WTC11 (cell line): ENCODE data around the gene CRYZL1. TPM values are rescaled to one million over a fixed set of nuclear protein-coding genes. Genes with fewer than 3 reads are reported as not detected.

Experiments used
- ATAC-seq: fragments of 200-7000 bp; cut with Tn5 transposase; 2 replicates; pipeline ENCODE4 v1.10.0; 2021; ENCODE audit warnings: mild to moderate bottlenecking, moderate library complexity
- CTCF ChIA-PET: fragments of 300-600 bp; sonication (Branson Sonifier 250); formaldehyde crosslinking; loops from one replicate; lab custom pipeline; 2021; ENCODE audit warnings: antibody characterized with exemption; lab: Charles Lee
- POLR2A ChIA-PET: fragments of 350-600 bp; sonication (Branson Sonifier 250); formaldehyde crosslinking; loops from one replicate; lab custom pipeline; 2021; ENCODE audit warnings: antibody characterized with exemption; lab: Charles Lee
- DNase-seq: peaks from one replicate; pipeline ENCODE4 v3.0.0; 2021; ENCODE audit warnings: low spot score
- H3K27ac Mint-ChIP-seq: 2 replicates; pipeline ENCODE4 v1.8.0; 2021; ENCODE audit warnings: mixed read lengths
- H3K27me3 Mint-ChIP-seq: 2 replicates; pipeline ENCODE4 v1.8.0; 2021; ENCODE audit warnings: low read depth, mild to moderate bottlenecking, moderate library complexity, mixed read lengths
- H3K36me3 Mint-ChIP-seq: 2 replicates; pipeline ENCODE4 v1.8.0; 2021; ENCODE audit warnings: mixed read lengths
- H3K4me1 Mint-ChIP-seq: 2 replicates; pipeline ENCODE4 v1.8.0; 2022; ENCODE audit warnings: mixed read lengths
- H3K4me3 Mint-ChIP-seq: 2 replicates; pipeline ENCODE4 v1.8.0; 2021; ENCODE audit warnings: mild to moderate bottlenecking, moderate library complexity, mixed read lengths
- H3K9me3 Mint-ChIP-seq: 2 replicates; pipeline ENCODE4 v1.8.0; 2021; ENCODE audit warnings: mixed read lengths
- ATF1 ChIP-seq: sonication (generic); formaldehyde crosslinking; IDR thresholded peaks from 2 replicates; pipeline ENCODE4 v1.8.1; 2023; ENCODE audit warnings: mild to moderate bottlenecking, moderate library complexity, missing genetic modification reagents
- CREM ChIP-seq: sonication (generic); formaldehyde crosslinking; IDR thresholded peaks from 2 replicates; pipeline ENCODE4 v1.8.1; 2022; ENCODE audit warnings: mild to moderate bottlenecking, missing genetic modification reagents, moderate library complexity
- JAZF1 ChIP-seq: fragments of 250-450 bp; sonication (Bioruptor Pico); IDR thresholded peaks from 2 replicates; pipeline ENCODE4 v1.9.0; 2021; ENCODE audit warnings: moderate library complexity, mild to moderate bottlenecking, inconsistent platforms
- JUN ChIP-seq: sonication (generic); formaldehyde crosslinking; IDR thresholded peaks from 2 replicates; pipeline ENCODE4 v1.8.0; 2023; ENCODE audit warnings: mild to moderate bottlenecking, missing genetic modification reagents
- MXD4 ChIP-seq: fragments of 250-450 bp; sonication (Bioruptor Pico); IDR thresholded peaks from 2 replicates; pipeline ENCODE4 v1.8.0; 2021; ENCODE audit warnings: mild to moderate bottlenecking, moderate library complexity, borderline replicate concordance
- NFE2L1 ChIP-seq: sonication (generic); formaldehyde crosslinking; IDR thresholded peaks from 2 replicates; pipeline ENCODE4 v1.8.1; 2023; ENCODE audit warnings: missing genetic modification reagents
- NFYB ChIP-seq: sonication (generic); formaldehyde crosslinking; conservative IDR thresholded peaks from 2 replicates; pipeline ENCODE4 v1.8.0; 2022; ENCODE audit warnings: low read depth, missing genetic modification reagents
- NR3C1 ChIP-seq: sonication (generic); formaldehyde crosslinking; conservative IDR thresholded peaks from 2 replicates; pipeline ENCODE4 v1.8.1; 2023; ENCODE audit warnings: low read depth, mild to moderate bottlenecking, missing genetic modification reagents
- OVOL2 ChIP-seq: fragments of 250-450 bp; sonication (Bioruptor Pico); IDR thresholded peaks from 2 replicates; pipeline ENCODE4 v1.9.0; 2021; ENCODE audit warnings: mild to moderate bottlenecking, borderline replicate concordance
- PRRX2 ChIP-seq: fragments of 250-450 bp; sonication (Bioruptor Pico); IDR thresholded peaks from 2 replicates; pipeline ENCODE4 v1.8.0; 2021; ENCODE audit warnings: mild to moderate bottlenecking
- TCF7 ChIP-seq: sonication (generic); formaldehyde crosslinking; IDR thresholded peaks from 2 replicates; pipeline ENCODE4 v1.8.0; 2022; ENCODE audit warnings: mild to moderate bottlenecking, low read depth, missing genetic modification reagents, moderate library complexity
- ZNF138 ChIP-seq: sonication (generic); formaldehyde crosslinking; conservative IDR thresholded peaks from 2 replicates; pipeline ENCODE4 v1.8.1; 2022; ENCODE audit warnings: mild to moderate bottlenecking, moderate library complexity, missing genetic modification reagents
- ZNF396 ChIP-seq: fragments of 250-450 bp; sonication (Bioruptor Pico); IDR thresholded peaks from 2 replicates; pipeline ENCODE4 v1.8.0; 2021; ENCODE audit warnings: mild to moderate bottlenecking, moderate library complexity, borderline replicate concordance
- total RNA-seq: library from RNA; stranded (reverse); gene quantifications from 3 replicates; pipeline ENCODE4 v1.2.3, GENCODE V29; 2021
- TF ChIP-seq, protein P1 (sequence below): sonication (generic); formaldehyde crosslinking; IDR thresholded peaks from 2 replicates; pipeline ENCODE4 v1.8.0; 2023; ENCODE audit warnings: missing genetic modification reagents, mild to moderate bottlenecking, borderline replicate concordance
- TF ChIP-seq, protein P2 (sequence below): sonication (generic); formaldehyde crosslinking; IDR thresholded peaks from 2 replicates; pipeline ENCODE4 v1.8.0; 2023; ENCODE audit warnings: missing genetic modification reagents
- TF ChIP-seq, protein P3 (sequence below): sonication (generic); formaldehyde crosslinking; IDR thresholded peaks from 2 replicates; pipeline ENCODE4 v1.8.0; 2022; ENCODE audit warnings: mild to moderate bottlenecking, missing genetic modification reagents
- TF ChIP-seq, protein P4 (sequence below): sonication (generic); formaldehyde crosslinking; IDR thresholded peaks from 2 replicates; pipeline ENCODE4 v1.8.1; 2022; ENCODE audit warnings: low read depth, missing genetic modification reagents, borderline replicate concordance
- TF ChIP-seq, protein P5 (sequence below): sonication (generic); formaldehyde crosslinking; IDR thresholded peaks from 2 replicates; pipeline ENCODE4 v1.8.1; 2023; ENCODE audit warnings: mild to moderate bottlenecking, missing genetic modification reagents, moderate library complexity
- TF ChIP-seq, protein P6 (sequence below): fragments of 200-600 bp; IDR thresholded peaks from 2 replicates; pipeline ENCODE4 v1.8.0; 2022; ENCODE audit warnings: antibody characterized with exemption
- TF ChIP-seq, protein P7 (sequence below): sonication (generic); formaldehyde crosslinking; IDR thresholded peaks from 2 replicates; pipeline ENCODE4 v1.8.0; 2022; ENCODE audit warnings: missing genetic modification reagents

The CRYZL1 gene
- total RNA-seq, 1 experiment from 2014 or later, result 21.9 TPM

DNA sequence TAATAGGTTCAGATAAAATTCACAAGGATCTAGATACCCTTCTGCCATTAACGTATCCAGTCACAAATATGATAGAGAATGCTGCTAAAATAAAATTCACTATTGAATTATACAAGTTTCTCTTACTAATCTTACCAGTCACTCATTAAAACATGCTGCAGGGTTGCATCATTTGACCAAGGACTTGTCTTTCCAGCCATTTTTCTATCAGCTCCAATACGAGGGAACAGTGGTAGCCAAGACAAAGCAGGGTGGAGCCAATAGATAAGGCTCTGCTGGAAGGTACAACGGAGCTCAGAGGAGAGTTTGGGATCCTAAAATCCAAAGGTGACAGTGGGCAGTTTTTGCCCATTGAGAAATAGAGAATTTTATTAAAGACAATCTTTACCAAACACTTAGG, 57.1 kb downstream of the CRYZL1 start (continued):
- TF ChIP-seq, protein P1, sequence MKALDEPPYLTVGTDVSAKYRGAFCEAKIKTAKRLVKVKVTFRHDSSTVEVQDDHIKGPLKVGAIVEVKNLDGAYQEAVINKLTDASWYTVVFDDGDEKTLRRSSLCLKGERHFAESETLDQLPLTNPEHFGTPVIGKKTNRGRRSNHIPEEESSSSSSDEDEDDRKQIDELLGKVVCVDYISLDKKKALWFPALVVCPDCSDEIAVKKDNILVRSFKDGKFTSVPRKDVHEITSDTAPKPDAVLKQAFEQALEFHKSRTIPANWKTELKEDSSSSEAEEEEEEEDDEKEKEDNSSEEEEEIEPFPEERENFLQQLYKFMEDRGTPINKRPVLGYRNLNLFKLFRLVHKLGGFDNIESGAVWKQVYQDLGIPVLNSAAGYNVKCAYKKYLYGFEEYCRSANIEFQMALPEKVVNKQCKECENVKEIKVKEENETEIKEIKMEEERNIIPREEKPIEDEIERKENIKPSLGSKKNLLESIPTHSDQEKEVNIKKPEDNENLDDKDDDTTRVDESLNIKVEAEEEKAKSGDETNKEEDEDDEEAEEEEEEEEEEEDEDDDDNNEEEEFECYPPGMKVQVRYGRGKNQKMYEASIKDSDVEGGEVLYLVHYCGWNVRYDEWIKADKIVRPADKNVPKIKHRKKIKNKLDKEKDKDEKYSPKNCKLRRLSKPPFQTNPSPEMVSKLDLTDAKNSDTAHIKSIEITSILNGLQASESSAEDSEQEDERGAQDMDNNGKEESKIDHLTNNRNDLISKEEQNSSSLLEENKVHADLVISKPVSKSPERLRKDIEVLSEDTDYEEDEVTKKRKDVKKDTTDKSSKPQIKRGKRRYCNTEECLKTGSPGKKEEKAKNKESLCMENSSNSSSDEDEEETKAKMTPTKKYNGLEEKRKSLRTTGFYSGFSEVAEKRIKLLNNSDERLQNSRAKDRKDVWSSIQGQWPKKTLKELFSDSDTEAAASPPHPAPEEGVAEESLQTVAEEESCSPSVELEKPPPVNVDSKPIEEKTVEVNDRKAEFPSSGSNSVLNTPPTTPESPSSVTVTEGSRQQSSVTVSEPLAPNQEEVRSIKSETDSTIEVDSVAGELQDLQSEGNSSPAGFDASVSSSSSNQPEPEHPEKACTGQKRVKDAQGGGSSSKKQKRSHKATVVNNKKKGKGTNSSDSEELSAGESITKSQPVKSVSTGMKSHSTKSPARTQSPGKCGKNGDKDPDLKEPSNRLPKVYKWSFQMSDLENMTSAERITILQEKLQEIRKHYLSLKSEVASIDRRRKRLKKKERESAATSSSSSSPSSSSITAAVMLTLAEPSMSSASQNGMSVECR (CRISPR knock-in tag), result no peak
- no peak for TF ChIP-seq ATF1 (CRISPR knock-in tag)
- TF ChIP-seq TCF7, result no peak
- TF ChIP-seq JUN (CRISPR knock-in tag), result no peak
- TF ChIP-seq, protein P2, sequence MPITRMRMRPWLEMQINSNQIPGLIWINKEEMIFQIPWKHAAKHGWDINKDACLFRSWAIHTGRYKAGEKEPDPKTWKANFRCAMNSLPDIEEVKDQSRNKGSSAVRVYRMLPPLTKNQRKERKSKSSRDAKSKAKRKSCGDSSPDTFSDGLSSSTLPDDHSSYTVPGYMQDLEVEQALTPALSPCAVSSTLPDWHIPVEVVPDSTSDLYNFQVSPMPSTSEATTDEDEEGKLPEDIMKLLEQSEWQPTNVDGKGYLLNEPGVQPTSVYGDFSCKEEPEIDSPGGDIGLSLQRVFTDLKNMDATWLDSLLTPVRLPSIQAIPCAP (CRISPR knock-in tag), result no peak
- no peak for TF ChIP-seq NR3C1 (CRISPR knock-in tag)
- TF ChIP-seq ZNF396 (CRISPR knock-in tag), result no peak
- TF ChIP-seq CREM (CRISPR knock-in tag), result no peak
- TF ChIP-seq JAZF1 (CRISPR knock-in tag), result no peak
- TF ChIP-seq OVOL2 (CRISPR knock-in tag), result no peak
- no peak for TF ChIP-seq MXD4 (CRISPR knock-in tag)
- TF ChIP-seq NFE2L1 (CRISPR knock-in tag), result no peak
- no peak for TF ChIP-seq NFYB (CRISPR knock-in tag)
- TF ChIP-seq, protein P3, sequence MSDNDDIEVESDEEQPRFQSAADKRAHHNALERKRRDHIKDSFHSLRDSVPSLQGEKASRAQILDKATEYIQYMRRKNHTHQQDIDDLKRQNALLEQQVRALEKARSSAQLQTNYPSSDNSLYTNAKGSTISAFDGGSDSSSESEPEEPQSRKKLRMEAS (CRISPR knock-in tag), result no peak

DNA sequence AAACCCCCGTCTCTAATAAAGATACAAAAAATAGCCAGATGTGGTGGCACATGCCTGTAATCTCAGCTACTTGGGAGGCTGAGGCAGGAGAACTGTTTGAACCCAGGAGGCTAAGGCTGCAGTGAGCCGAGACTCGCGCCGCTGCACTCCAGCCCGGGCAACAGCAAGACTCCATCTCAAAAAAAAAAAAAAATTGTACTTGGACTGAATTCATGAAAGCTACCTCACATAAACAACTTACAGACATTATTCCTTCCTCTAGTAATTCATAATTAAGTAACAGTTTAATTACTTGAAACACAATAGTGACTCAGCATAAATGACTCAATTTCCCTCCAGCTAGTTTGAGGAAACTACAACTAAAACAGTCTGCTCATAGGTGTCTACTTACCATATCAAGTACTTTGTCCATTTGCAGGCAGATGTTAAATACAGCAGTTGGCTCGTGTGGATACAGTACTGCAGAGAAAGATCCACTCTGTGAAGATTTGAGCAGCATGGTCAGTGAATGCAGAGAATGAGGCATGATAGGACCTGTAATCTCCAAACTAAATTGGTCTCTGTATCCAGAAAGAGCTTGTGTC, 62.5 kb downstream of the CRYZL1 start:
- Mint-ChIP-seq H3K9me3 (no peaks in the 10 kb centered on the region), H3K4me1 (no peaks in the 10 kb centered on the region), H3K4me3 (no peak overlapping the region), H3K27me3 (no peaks in the 10 kb centered on the region), H3K27ac (peak overlapping the region; percentile 88), H3K36me3 (peaks cover 31% of the 10 kb centered on the region)
- DNase-seq (no peak), ATAC-seq (no peak)
- ChIA-PET POLR2A (no interaction called here), CTCF (interaction anchor here (0.7 to 4.5 kb wide), 2 partner anchors 27 to 237 kb away, joined by 3 to 23 read pairs; no protein-coding TSS in a partner anchor)
- TF ChIP-seq, protein P4, sequence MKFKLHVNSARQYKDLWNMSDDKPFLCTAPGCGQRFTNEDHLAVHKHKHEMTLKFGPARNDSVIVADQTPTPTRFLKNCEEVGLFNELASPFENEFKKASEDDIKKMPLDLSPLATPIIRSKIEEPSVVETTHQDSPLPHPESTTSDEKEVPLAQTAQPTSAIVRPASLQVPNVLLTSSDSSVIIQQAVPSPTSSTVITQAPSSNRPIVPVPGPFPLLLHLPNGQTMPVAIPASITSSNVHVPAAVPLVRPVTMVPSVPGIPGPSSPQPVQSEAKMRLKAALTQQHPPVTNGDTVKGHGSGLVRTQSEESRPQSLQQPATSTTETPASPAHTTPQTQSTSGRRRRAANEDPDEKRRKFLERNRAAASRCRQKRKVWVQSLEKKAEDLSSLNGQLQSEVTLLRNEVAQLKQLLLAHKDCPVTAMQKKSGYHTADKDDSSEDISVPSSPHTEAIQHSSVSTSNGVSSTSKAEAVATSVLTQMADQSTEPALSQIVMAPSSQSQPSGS (CRISPR knock-in tag), result no peak
- TF ChIP-seq NFE2L1 (CRISPR knock-in tag), result 0 out of 2 replicates have a peak, but pooled peaks have one; percentile 38

DNA sequence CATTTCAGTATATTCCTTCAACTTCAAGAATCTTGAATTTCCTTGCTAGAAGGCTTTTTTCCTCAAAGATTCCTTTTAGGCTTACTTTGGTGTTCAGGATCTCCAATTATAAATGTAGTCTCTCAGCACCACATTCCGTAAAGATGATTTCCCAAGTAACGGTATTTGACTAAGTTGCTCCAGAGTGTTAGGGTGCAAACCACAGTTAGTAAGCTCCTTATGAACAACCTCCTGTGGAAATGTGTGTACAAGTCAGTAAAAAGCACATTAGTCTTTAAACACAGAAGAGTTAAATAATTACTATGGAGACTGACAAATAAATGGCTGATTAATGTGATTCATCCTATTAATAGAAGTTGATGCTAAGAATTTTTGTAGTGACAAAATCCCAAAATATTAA, 63.3 kb downstream of the CRYZL1 start:
- Mint-ChIP-seq H3K27me3 (no peaks in the 10 kb centered on the region), H3K4me1 (no peaks in the 10 kb centered on the region), H3K4me3 (no peak overlapping the region), H3K36me3 (peaks cover 38% of the 10 kb centered on the region), H3K9me3 (no peaks in the 10 kb centered on the region), H3K27ac (no peak overlapping the region)
- DNase-seq, result no peak
- POLR2A ChIA-PET, result interaction anchor here (0.8 kb wide), 1 partner anchor 11 kb away, joined by 3 read pairs; no protein-coding TSS in a partner anchor
- CTCF ChIA-PET, result interaction anchor here (0.7 to 4.5 kb wide), 2 partner anchors 27 to 238 kb away, joined by 3 to 23 read pairs; no protein-coding TSS in a partner anchor
- ATAC-seq, result no peak
- TF ChIP-seq, protein P5, sequence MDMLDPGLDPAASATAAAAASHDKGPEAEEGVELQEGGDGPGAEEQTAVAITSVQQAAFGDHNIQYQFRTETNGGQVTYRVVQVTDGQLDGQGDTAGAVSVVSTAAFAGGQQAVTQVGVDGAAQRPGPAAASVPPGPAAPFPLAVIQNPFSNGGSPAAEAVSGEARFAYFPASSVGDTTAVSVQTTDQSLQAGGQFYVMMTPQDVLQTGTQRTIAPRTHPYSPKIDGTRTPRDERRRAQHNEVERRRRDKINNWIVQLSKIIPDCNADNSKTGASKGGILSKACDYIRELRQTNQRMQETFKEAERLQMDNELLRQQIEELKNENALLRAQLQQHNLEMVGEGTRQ, result no peak
- TF ChIP-seq PRRX2 (CRISPR knock-in tag), result no peak
- TF ChIP-seq, protein P6, sequence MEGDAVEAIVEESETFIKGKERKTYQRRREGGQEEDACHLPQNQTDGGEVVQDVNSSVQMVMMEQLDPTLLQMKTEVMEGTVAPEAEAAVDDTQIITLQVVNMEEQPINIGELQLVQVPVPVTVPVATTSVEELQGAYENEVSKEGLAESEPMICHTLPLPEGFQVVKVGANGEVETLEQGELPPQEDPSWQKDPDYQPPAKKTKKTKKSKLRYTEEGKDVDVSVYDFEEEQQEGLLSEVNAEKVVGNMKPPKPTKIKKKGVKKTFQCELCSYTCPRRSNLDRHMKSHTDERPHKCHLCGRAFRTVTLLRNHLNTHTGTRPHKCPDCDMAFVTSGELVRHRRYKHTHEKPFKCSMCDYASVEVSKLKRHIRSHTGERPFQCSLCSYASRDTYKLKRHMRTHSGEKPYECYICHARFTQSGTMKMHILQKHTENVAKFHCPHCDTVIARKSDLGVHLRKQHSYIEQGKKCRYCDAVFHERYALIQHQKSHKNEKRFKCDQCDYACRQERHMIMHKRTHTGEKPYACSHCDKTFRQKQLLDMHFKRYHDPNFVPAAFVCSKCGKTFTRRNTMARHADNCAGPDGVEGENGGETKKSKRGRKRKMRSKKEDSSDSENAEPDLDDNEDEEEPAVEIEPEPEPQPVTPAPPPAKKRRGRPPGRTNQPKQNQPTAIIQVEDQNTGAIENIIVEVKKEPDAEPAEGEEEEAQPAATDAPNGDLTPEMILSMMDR, result no peak
- TF ChIP-seq, protein P7, sequence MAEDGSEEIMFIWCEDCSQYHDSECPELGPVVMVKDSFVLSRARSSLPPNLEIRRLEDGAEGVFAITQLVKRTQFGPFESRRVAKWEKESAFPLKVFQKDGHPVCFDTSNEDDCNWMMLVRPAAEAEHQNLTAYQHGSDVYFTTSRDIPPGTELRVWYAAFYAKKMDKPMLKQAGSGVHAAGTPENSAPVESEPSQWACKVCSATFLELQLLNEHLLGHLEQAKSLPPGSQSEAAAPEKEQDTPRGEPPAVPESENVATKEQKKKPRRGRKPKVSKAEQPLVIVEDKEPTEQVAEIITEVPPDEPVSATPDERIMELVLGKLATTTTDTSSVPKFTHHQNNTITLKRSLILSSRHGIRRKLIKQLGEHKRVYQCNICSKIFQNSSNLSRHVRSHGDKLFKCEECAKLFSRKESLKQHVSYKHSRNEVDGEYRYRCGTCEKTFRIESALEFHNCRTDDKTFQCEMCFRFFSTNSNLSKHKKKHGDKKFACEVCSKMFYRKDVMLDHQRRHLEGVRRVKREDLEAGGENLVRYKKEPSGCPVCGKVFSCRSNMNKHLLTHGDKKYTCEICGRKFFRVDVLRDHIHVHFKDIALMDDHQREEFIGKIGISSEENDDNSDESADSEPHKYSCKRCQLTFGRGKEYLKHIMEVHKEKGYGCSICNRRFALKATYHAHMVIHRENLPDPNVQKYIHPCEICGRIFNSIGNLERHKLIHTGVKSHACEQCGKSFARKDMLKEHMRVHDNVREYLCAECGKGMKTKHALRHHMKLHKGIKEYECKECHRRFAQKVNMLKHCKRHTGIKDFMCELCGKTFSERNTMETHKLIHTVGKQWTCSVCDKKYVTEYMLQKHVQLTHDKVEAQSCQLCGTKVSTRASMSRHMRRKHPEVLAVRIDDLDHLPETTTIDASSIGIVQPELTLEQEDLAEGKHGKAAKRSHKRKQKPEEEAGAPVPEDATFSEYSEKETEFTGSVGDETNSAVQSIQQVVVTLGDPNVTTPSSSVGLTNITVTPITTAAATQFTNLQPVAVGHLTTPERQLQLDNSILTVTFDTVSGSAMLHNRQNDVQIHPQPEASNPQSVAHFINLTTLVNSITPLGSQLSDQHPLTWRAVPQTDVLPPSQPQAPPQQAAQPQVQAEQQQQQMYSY, result no peak
- TF ChIP-seq ZNF138 (CRISPR knock-in tag), result no peak
